HUES6 (cell line): ENCODE measurements around the gene TMEM150C.
"Not testable (repeated sequence)": the region's sequence is repeated elsewhere in the genome, so short reads cannot be mapped to it uniquely, and the experiment has no call there.

Experiments used
- H3K27ac ChIP-seq: 2 replicates; pipeline ENCODE4 v1.7.0; 2013; ENCODE audit warnings: low read depth, mild to moderate bottlenecking, low read length, inconsistent platforms
- H3K27me3 ChIP-seq: 2 replicates; pipeline ENCODE4 v1.6.1; 2013; ENCODE audit warnings: low read length; ENCODE audit not compliant: control insufficient read depth, insufficient read depth
- H3K36me3 ChIP-seq: 2 replicates; pipeline ENCODE4 v1.6.1; 2013; ENCODE audit warnings: low read length; ENCODE audit not compliant: control insufficient read depth, insufficient read depth
- H3K4me1 ChIP-seq: 2 replicates; pipeline ENCODE4 v1.6.1; 2013; ENCODE audit warnings: low read length; ENCODE audit not compliant: control insufficient read depth, insufficient read depth
- H3K4me3 ChIP-seq: 2 replicates; pipeline ENCODE4 v1.5.1; 2013; ENCODE audit warnings: low read depth, low read length
- H3K9ac ChIP-seq: one replicate; pipeline ENCODE4 v1.6.1; 2013; ENCODE audit warnings: mild to moderate bottlenecking, low read length
- H3K9me3 ChIP-seq: 2 replicates; pipeline ENCODE4 v1.6.1; 2013; ENCODE audit warnings: low read depth, low read length; ENCODE audit not compliant: control insufficient read depth, insufficient read depth

TMEM150C gene

GRCh38 chr4:82567444-82567843 is 5.7 kb upstream of the TMEM150C start:
- peaks cover 16% of the 10 kb centered on the region for H3K4me1 ChIP-seq
- H3K4me3 ChIP-seq = no peak overlapping the region
- no peak overlapping the region for H3K9ac ChIP-seq
- 0 out of 2 replicates have a peak, but pooled peaks cover 2% of the 10 kb centered on the region for H3K9me3 ChIP-seq
- H3K36me3 ChIP-seq = no peaks in the 10 kb centered on the region
- H3K27me3 ChIP-seq = 0 out of 2 replicates have a peak, but pooled peaks cover 1% of the 10 kb centered on the region
- no peak overlapping the region for H3K27ac ChIP-seq

GRCh38 chr4:82562564-82562854 is 721 bp upstream of the TMEM150C start:
- H3K27ac ChIP-seq = no peak overlapping the region
- no peaks in the 10 kb centered on the region for H3K36me3 ChIP-seq
- peak overlapping the region; percentile 67 for H3K4me3 ChIP-seq
- peaks cover 9% of the 10 kb centered on the region; the same call in 1 of the 2 replicates for H3K4me1 ChIP-seq
- 0 out of 2 replicates have a peak, but pooled peaks cover 2% of the 10 kb centered on the region for H3K9me3 ChIP-seq
- peaks cover 22% of the 10 kb centered on the region for H3K27me3 ChIP-seq
- H3K9ac ChIP-seq = no peak overlapping the region

- Histone ChIP-seq H3K4me3 (peak overlapping the region; percentile 67), H3K36me3 (no peaks in the 10 kb centered on the region), H3K4me1 (peaks cover 9% of the 10 kb centered on the region; the same call in 1 of the 2 replicates), H3K27ac (no peak overlapping the region), H3K27me3 (peaks cover 22% of the 10 kb centered on the region), H3K9me3 (no peaks in the 10 kb centered on the region), H3K9ac (peak overlapping the region; percentile 61)
Observed at GRCh38 chr4:82560853-82561785, 669 bp downstream of the TMEM150C start.

- H3K9ac ChIP-seq = no peak overlapping the region
- H3K36me3 ChIP-seq = no peaks in the 10 kb centered on the region
- no peak overlapping the region for H3K27ac ChIP-seq
- peaks cover 22% of the 10 kb centered on the region for H3K27me3 ChIP-seq
- H3K4me3 ChIP-seq = no peak overlapping the region
- no peaks in the 10 kb centered on the region for H3K9me3 ChIP-seq
- H3K4me1 ChIP-seq = peaks cover 9% of the 10 kb centered on the region; the same call in 1 of the 2 replicates
Observed at GRCh38 chr4:82559735-82560120, 2.1 kb downstream of the TMEM150C start.

GRCh38 chr4:82559090-82559734 is 2.6 kb downstream of the TMEM150C start:
- H3K4me1 ChIP-seq, H3K4me3 ChIP-seq, H3K9me3 ChIP-seq, H3K27ac ChIP-seq, H3K36me3 ChIP-seq, H3K9ac ChIP-seq: not testable (repeated sequence)
- H3K27me3 ChIP-seq = peaks cover 22% of the 10 kb centered on the region

- H3K4me1 ChIP-seq = no peaks in the 10 kb centered on the region
- no peaks in the 10 kb centered on the region for H3K36me3 ChIP-seq
- H3K9ac ChIP-seq = no peak overlapping the region
- H3K27me3 ChIP-seq = peaks cover 9% of the 10 kb centered on the region
- H3K27ac ChIP-seq = no peak overlapping the region
- H3K4me3 ChIP-seq = no peak overlapping the region
- no peaks in the 10 kb centered on the region for H3K9me3 ChIP-seq
Observed at GRCh38 chr4:82555276-82555675, 6.5 kb downstream of the TMEM150C start.

GRCh38 chr4:82553020-82553419 is 8.8 kb downstream of the TMEM150C start:
- Histone ChIP-seq H3K9me3 (peaks cover under 1% of the 10 kb centered on the region; the same call in 1 of the 2 replicates), H3K27me3 (no peaks in the 10 kb centered on the region), H3K9ac (no peak overlapping the region), H3K4me1 (no peaks in the 10 kb centered on the region), H3K4me3 (no peak overlapping the region), H3K36me3 (no peaks in the 10 kb centered on the region), H3K27ac (no peak overlapping the region)

GRCh38 chr4:82551734-82552133 is 10.1 kb downstream of the TMEM150C start:
- H3K9me3 ChIP-seq = peaks cover 3% of the 10 kb centered on the region; the same call in 1 of the 2 replicates
- H3K4me1 ChIP-seq = no peaks in the 10 kb centered on the region
- no peaks in the 10 kb centered on the region for H3K27me3 ChIP-seq
- no peak overlapping the region for H3K4me3 ChIP-seq
- H3K36me3 ChIP-seq = no peaks in the 10 kb centered on the region
- no peak overlapping the region for H3K9ac ChIP-seq
- H3K27ac ChIP-seq = no peak overlapping the region

- H3K4me1 ChIP-seq, H3K36me3 ChIP-seq, H3K9me3 ChIP-seq, H3K27ac ChIP-seq, H3K4me3 ChIP-seq, H3K9ac ChIP-seq, H3K27me3 ChIP-seq: not testable (repeated sequence)
Observed at GRCh38 chr4:82547850-82548249, 13.9 kb downstream of the TMEM150C start.

GRCh38 chr4:82543131-82543530 is 18.7 kb downstream of the TMEM150C start:
- no peaks in the 10 kb centered on the region for H3K27me3 ChIP-seq
- H3K27ac ChIP-seq = no peak overlapping the region
- H3K4me1 ChIP-seq = no peaks in the 10 kb centered on the region
- H3K36me3 ChIP-seq = no peaks in the 10 kb centered on the region
- peaks cover 3% of the 10 kb centered on the region; the same call in 1 of the 2 replicates for H3K9me3 ChIP-seq
- no peak overlapping the region for H3K4me3 ChIP-seq
- H3K9ac ChIP-seq = no peak overlapping the region

GRCh38 chr4:82542642-82543041 is 19.1 kb downstream of the TMEM150C start:
- Histone ChIP-seq H3K36me3 (no peaks in the 10 kb centered on the region), H3K9ac (no peak overlapping the region)

More at GRCh38 chr4:82542642-82543041, 19.1 kb downstream of the TMEM150C start:
- Histone ChIP-seq H3K27ac (no peak overlapping the region), H3K27me3 (no peaks in the 10 kb centered on the region), H3K4me1 (no peaks in the 10 kb centered on the region), H3K9me3 (no peaks in the 10 kb centered on the region), H3K4me3 (no peak overlapping the region)
